NCI-H526 (cell line): ENCODE measurements around the gene AQR.

Experiments used
- DNase-seq, 2 experiments: peaks; one replicate each; lab custom pipeline; 2025; lab: John Stamatoyannopoulos, UW

Gene AQR

GRCh38 chr15:34879107-34879506, 90.4 kb downstream of the AQR start:
- no peak for DNase-seq

- DNase-seq = no peak
Observed at GRCh38 chr15:34876640-34877039, 92.9 kb downstream of the AQR start.

- no peak for DNase-seq
Observed at GRCh38 chr15:34869110-34869509, 100.4 kb downstream of the AQR start.

GRCh38 chr15:34865531-34865930, 104.0 kb downstream of the AQR start:
- DNase-seq = no peak

- DNase-seq = no peak
Observed at GRCh38 chr15:34861214-34861613, 108.3 kb downstream of the AQR start.

- DNase-seq = no peak
Observed at GRCh38 chr15:34855893-34856292, 113.6 kb downstream of the AQR start.

- no peak for DNase-seq
Observed at GRCh38 chr15:34855413-34855812, 114.1 kb downstream of the AQR start.

GRCh38 chr15:34854232-34854631, 115.3 kb downstream of the AQR start:
- DNase-seq = no peak

- DNase-seq = no peak
Observed at GRCh38 chr15:34853001-34853758, 116.4 kb downstream of the AQR start.

GRCh38 chr15:34851751-34852150, 117.8 kb downstream of the AQR start:
- DNase-seq = no peak

- DNase-seq = no peak
Observed at GRCh38 chr15:34851007-34851406, 118.5 kb downstream of the AQR start.

- no peak for DNase-seq
Observed at GRCh38 chr15:34850121-34850520, 119.4 kb downstream of the AQR start.

- no peak for DNase-seq
Observed at GRCh38 chr15:34849364-34849959, 120.1 kb downstream of the AQR start.

- no peak for DNase-seq
Observed at GRCh38 chr15:34847598-34847997, 121.9 kb downstream of the AQR start.

GRCh38 chr15:34841262-34841725, 128.2 kb downstream of the AQR start:
- no peak for DNase-seq

GRCh38 chr15:34838282-34838681, 131.3 kb downstream of the AQR start:
- no peak for DNase-seq

- no peak for DNase-seq
Observed at GRCh38 chr15:34837246-34838016, 132.1 kb downstream of the AQR start.

- DNase-seq = no peak
Observed at GRCh38 chr15:34828145-34828911, 141.2 kb downstream of the AQR start.

GRCh38 chr15:34821831-34822230, 147.7 kb downstream of the AQR start:
- no peak for DNase-seq

GRCh38 chr15:34820110-34820509, 149.4 kb downstream of the AQR start:
- DNase-seq = no peak

GRCh38 chr15:34818526-34818925, 151.0 kb downstream of the AQR start:
- DNase-seq = no peak

- no peak for DNase-seq
Observed at GRCh38 chr15:34815836-34816235, 153.7 kb downstream of the AQR start.
